Dedifferentiated amniotic fluid mesenchymal stem cell (primary cell): ENCODE results near the gene ACTL7B.
"Not testable (repeated sequence)": the region's sequence is repeated elsewhere in the genome, so short reads cannot be mapped to it uniquely, and the experiment has no call there.

Experiments
- DNase-seq: peaks from one replicate; pipeline ENCODE4 v3.0.0-alpha.2; 2016; ENCODE audit errors: extremely low spot score

ACTL7B gene

DNA sequence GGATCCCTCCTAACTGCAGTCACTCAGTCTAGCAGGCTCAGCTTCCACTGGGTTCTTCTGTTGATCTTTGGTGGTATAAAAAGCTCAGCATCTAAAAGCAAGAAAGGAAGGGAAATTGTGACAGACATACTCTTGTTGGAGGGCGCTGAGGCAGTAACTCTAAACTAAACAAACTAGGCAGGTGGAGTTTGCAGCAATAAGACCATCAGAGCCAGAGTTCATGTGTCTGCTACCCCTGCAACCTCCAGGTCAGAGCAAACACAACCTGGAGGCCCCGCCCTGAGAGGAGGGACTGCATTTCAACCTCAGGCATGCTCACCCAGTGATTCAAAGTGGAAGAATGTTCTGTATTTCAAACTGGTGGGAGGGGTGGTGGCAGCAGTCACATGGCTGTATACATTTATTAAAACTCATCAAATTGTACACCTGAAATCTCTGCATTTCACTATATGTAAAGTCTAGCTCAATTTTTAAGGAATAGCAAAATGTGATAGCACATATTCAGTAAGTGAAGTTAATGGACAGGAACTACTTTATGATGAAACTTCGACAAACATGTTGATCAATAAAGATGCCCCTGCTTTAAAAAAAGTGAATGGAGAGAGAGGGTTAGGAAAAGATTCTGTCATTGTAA lies 13.4 kb upstream of the ACTL7B start:
- DNase-seq: no peak

DNA sequence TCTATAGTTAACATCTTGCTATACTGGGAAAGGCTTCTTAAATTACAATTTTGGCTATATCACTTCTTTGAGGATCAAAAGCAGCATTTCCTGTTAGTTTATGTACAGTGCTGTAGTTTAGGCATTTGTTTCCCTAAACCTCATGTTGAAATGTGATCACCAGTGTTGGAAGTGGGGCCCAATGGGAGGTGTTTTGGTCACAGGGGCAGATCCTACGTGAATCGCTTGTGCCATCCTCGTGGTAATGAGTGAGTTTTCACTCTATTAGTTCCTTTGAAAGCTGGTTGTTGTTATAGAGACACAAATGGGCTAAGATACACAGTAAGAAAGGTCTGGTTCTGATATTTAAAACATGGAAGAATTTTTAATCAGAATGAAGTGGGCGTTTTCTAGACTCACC lies 12.0 kb upstream of the ACTL7B start:
- DNase-seq: no peak

DNA sequence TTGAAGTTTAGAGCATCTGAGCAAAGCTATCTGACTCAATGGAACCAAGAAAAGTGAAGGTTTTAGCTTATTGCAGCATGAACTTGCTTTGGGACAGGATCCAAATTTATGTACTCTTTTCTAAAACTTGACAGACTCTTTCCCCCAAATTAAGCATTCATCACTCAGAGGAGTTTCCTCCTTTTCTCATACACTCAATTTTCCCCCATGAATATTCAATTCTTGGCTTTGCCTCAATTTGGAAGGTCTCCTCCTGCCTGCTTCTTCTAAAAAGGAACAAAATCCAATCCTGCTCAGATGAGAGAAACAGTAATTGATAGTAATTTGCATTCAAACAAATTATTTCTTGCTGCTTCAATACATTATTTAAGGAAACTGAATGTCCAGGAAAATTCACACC lies 11.3 kb upstream of the ACTL7B start:
- DNase-seq: no peak

DNA sequence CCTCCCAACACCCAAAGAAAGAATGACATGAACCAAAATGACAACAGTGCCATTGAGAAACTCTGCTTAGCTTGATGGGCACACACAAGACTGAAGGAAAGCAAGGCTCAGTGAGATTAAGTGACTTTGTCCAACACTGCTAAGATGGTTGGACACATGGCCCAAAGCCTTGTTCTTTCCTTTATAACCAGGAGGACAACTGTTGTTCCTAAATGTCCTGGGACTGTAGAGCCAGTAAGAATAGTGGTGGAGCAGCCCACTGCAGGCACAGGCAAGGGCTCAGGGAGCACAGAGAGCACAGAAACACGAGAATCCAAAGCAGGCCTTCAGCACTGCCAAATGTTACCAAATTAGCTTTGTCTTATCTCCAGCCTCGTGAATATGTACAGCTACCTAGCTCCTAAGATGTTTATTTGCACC lies 10.2 kb upstream of the ACTL7B start:
- no peak for DNase-seq

DNA sequence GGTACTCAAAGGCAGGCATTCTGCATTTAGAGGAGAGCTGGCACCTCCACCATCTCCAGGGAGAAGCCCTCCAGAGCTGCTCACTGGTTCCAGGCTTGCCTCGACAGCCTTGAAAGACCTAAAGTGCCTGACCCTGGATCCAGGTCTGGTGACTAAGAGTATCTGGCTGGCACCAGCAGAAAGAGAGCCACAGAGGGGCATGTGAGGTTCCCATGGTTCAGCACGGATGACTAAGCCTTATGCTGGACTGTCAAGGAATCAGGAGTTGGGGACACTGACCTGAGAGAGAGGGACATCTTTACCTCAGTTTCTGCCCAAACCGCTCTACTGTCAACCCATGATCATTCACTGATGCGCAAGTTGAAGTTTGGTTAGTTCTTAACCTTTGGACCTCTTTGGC lies 9.3 kb upstream of the ACTL7B start:
- no peak for DNase-seq

DNA sequence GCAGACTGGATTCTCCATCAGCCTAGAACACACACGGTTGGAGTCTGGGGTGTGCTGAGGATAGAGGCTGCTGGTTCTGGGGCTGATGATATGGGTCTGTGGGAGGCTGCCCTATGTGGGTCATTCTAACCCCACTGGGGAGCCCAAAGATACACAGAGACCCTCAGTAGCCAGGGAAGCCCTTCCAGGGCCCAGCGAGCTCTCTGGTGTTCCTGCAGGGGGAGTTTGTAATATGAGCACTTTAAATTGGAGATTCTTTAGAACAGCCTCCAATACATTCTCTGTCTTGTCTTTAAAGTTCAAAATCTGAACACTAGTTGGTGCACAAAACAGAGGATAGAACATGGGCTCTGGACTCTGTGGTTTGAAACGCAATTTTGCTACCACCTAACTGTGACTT lies 8.7 kb upstream of the ACTL7B start:
- no peak for DNase-seq

DNA sequence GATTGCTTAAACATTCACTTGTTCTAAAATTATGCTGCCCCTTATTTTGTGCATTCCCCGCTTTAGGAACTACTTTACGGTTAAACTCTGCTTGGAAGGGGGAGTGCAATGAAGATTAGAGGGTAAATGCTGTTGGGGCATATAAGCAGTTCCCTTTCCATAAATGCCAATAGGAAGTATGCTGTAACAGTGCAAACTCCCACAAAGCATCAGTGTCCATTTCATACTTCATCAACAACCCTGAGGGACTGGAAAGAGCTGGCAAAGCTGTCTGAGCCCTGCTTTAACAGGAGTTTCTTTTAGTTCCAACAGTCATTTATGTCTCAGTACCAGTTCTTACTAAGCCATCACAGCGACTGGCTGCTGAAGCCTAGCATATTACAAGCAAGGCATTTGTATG lies 8.1 kb upstream of the ACTL7B start:
- DNase-seq: no peak

DNA sequence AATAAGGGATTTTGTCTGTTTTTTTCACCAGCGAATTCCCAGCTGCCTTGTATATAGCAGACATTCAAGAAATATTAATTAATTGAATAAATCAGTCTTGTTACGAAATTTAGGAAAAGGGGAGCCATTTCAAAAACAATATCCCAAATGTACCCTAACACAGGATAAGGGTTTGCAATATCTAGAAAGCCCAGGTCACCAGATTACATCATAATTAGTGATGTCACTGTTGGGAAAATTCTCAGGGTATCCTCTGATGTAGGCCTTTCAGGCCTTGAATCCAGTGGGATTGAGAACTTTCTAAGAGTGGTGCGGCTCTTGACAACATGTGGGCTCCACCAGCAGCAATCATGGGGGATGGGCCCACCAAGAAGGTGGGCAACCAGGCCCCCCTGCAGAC lies 6.2 kb upstream of the ACTL7B start, which contains the start of gene ACTL7A:
Gene ACTL7A, plus strand, starts transcription at position 270 of the 400 bp plus-strand sequence. Its CDS starts 57 bp downstream, at position 327.
- DNase-seq: no peak

DNA sequence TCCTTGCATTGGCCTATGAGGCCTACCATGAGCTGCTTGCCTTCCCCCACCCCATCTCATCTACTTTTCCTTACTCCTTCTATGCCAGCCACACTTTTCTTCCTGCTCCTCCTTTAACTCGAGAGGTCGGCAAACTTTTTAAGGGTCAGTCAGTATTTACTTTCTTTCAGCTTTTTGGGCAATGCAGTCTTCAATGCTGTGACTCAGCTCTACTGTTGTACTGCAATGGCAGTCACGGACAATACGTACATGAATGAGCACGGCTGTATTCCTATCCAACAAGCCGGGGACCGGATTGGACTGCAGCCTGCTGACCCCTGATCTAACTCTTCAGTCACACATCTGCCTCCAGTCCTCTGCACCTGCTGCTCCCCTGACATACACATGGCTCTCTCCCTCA lies 5.7 kb upstream of the ACTL7B start:
- no peak for DNase-seq

DNA sequence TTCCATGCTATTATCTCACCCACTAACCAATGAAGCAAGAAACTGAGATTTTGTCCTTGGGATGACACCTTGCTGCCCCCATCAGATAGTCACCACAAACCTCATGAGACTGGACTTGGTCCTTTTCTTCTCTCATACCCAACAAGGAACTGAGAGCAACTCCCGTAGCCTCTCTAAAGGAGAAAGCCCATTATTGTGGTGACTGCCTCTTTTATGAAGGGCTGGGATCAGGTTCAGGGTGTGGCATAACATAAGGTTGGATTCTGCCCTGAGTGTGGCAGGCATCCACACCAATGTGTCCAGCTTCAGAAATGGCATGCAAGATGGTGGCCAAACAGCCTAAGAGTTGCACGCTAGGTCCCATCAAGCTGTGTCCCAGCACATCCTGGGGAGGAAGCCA lies 5.0 kb upstream of the ACTL7B start:
- DNase-seq: no peak

DNA sequence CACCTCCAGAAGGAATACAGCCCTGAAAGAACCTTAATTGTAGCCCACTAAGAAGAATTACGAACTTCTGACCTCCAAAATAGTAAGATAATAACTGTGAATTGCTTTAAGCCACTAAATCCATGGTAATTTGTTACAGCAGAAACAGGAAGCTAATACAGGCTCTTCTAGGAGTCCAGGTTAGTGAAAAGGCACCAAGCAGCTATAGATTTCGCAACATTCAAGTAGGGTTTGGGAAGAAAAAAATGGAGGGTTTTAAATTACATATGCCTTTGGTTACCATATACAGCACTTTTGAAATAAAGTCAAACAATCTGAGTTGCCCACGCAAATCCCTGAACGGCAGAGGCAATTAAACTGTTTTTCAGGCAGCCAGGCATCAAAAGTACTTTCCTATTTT lies 4.6 kb upstream of the ACTL7B start:
- no peak for DNase-seq

DNA sequence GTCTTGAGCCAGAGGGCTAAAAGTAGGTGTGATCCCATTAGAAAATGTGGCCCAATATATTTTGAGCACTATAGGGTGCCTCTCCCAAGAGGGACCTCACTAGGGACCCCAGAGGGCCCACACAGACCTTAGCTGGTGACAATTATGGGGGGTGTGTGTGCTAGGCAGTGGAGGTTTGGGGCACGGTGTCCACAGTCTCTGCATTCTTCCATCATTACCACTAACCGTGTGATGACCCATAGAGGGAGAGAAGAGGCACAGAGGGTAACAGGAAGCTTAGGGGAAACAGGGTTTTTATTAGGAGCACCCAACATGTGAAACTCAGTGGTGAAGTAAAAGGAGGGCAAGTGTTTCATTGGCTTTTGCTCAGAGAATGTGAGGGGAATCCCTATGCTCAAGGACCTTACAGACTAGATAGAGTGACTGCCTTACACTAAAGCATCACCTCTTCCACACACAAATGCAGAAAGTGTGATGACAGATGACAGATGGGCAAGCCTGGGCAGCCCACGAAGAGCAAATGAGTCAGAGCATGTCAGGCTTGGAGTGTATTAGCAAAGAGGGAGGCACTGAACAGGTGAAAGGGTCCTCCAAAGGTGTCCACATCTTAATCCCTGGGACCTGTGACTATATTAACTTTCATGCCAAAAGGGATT lies 3.8 kb upstream of the ACTL7B start:
- DNase-seq: no peak

DNA sequence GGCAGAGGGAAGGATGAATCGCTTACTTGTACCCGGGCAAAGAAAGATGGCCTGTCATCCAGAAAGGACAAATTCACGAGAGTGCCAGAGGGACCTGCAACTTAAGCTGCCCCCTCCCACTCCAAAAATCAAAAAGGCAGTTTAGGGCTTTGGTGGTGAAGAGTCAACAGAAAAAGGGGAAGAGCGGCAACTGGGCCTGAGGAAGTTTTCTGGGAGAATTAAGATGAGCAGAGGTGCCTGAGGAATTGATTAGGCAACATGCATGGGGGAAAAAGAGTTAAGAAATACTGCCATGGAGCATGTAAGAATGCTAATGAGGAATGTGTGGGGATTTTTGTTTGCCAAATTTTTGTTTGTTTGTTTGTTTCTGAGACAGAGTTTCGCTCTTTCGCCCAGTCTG lies 1.8 kb upstream of the ACTL7B start:
- DNase-seq: no peak

DNA sequence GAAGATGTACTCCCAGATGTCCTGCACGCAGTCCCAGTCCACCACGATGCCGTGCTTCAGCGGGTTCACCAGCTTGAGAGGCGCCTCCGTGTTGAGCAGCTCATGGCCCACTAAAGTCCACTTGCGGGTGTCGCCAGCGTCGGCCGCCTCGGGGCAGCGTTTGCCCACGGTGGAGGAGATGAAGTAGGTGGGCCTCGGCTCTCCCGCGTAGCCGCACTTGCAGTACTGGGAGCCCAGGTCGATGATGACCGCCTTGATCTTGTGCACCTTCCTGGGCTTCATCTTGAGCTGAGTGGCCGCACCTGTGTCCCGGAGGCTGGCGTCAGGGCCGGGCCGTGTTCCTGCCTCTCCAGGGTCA lies 278 bp downstream of the ACTL7B start:
- DNase-seq: no peak

DNA sequence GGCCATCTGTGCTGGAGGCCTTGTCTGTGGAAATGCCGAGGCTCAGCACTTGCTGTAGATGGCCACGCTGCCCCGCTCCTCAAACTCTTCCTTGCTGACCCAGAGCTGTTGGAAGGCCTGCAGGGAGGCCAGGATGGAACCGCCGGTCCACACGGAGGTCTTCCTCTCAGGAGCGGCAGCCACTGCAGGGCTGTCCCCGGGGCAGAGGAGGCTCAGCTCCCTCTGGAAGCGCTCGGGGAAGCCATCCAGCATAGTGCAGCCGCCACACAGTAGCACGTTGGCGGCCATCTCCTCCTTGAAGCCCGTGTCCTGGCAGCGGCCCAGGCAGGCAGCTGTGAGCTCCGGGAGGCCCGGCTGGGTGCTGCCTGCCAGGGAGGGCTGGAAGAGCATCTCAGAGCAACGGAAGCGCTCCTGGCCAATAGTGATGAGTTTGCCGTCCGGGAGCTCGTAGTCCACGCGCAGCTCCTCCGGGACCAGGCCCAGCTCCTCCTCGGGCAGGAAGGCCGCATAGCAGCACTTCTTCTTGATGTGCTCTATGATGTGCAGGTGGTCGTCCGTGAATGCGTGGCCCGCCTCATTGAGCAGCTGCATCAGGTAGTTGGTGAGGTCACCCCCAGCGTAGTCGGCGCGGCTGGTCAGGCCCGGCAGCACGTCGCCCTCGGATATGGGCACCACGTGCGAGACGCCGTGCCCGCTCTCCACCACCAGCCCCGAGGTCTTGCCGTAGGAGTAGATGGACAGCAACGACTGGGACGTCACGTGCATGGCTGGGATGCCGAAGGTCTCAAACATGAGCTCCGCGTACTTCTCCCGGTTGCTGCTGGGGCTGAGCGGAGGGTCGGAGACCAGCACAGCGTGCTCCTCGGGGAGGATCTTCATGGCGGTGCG lies 901 bp downstream of the ACTL7B start:
- DNase-seq: no peak

DNA sequence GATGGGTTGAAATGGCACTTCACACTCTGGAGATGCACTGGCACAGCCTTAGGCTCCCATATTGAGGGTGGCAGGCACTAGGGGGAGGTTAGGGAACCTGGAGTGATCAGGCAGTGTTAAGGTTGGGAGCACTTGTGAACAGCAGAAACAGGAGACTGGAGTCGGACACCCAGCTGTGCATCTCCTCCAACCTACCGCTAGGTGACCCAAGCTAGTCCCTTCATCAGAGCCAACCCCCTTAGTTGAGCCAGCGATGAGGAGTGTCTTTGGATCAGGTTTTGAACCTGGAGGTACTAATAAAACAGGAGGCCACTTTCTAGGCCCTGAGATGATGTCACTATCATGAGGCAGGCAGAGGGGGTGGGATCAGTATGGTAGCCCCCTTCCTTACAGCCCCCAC lies 1.7 kb downstream of the ACTL7B start:
- no peak for DNase-seq

DNA sequence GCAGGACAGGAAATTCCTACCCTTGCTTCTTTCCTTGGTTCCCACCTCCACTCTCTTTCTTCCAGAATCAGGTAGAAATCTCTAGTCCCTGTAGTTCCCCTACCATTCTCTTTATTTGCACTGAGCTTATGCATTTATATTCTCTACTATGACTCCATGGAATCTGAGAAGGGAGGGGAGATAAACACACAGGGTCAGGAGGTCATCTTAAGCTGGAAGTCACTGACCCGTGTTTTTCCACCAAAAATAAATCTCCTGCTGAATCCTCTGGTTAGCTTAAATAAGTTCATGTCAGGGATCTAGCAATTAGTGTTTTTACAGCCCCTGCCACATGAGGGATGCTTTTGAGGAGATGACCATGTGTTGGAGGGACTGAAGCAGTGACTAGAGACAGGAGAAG lies 3.7 kb downstream of the ACTL7B start:
- DNase-seq: no peak

DNA sequence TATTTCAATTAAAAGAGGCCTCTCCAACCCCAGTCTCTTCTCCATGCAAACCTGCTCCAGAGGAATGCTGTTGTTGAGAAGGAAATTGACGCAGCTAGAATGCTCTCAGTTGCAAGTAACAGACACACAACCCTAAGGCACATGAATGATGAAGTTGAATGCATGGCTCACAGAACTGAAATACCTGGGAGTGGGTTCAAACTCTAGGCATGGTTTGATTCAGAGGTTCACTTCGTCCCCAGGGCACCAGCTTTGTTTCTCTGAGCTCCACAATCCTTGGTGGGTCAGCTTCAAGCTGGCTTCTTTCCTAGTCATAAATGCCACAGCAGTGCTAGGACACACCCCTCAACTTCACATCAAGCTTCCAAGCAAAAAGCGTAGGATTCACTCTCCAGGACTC lies 4.6 kb downstream of the ACTL7B start:
- no peak for DNase-seq

DNA sequence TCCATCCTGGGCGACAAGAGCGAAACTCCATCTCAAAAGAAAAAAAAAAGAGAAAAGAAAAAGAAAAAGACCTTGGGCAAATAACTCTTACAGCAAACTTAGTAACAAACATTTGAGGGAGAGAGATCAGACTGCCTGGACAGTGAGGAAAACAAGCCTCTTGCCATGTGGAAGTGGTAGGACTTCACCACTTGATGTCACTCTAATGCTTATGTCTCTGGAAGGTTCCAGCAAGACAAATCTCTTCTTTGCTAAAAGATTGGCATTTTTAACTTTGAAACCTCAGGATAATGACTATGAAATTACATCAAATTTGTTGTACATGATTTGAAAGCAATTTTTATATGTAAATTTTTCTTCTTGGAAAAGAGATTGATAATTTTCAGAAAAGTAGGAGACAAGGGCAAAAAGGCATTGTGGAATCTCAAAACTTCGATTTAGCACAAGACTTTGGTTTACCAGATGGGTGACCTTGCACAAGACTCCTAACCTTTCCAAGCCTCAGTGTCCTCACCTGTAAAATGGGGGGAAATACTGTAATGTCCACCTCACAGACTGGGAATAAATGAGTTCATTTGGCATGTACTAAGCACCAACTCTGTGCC lies 5.4 kb downstream of the ACTL7B start:
- DNase-seq: peak; percentile 25

DNA sequence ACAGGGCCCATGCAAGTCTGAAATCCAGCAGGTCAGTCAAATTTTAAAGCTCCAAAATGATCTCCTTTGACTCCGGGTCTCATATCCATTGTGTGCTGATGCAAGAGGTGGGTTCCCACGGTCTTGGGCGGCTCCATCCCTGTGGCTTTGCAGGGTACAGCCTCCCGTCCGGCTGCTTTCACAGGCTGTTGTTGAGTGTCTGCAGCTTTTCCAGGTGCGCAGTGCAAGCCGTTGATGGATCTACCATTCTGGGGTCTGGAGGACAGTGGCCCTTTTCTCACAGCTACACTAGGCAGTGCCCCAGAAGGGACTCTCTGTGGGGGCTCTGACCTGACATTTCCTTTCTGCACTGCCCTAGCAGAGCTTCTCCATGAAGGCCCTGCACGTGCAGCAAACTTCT lies 7.5 kb downstream of the ACTL7B start:
- not testable (repeated sequence) for DNase-seq

DNA sequence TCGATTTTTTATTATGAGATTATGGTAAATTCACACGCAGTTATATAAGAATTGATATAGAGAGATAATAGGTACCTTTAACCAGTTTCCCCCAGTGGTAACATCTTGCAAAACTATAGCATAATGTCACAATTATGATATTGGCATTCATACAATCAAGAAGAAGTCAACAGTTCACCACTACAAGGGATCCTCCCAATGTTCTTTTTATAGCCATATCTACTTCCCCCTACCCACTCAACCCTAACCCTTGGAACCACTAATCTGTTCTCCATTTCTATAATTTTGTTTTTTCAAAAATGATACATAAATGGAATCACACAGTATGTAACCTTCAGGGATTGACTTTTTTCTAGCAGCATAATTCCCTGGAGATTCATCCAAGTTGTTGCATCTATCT lies 9.8 kb downstream of the ACTL7B start:
- no peak for DNase-seq

DNA sequence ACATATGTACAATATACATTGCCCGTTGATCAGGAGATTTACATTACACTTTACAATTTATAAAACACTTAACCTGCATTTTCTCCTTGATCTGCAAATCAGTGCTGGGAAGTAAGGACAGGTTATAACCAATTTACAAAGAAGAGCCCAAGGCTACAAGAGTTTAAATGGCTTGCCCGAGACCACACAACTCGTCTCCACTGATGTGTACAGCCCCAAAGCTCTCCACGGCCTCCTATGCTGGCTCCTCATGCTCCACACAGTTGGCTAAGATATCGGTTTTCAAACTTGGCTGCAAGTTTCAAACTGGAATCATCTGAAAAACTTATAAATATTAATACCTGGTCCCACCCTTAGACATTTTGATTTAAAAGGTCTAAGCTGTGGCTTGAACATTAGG lies 10.3 kb downstream of the ACTL7B start:
- no peak for DNase-seq

DNA sequence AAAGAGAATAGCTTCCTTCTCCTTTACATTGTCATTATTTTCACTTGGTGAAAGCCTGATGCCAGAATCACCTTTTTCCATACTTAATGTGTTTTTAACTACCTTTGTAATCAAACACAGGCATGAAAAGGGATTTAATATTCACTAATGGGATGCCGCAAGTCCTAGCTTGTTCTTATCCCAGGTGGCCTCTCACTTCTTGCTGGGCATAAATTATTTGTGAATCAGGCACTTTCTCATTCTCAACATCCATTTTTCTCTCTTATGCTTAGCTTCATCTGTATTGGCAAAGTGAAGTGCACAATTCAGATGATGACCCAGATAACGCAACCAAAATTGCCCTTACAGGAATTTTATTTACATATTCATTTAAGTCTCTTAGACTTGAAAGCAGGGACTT lies 10.9 kb downstream of the ACTL7B start:
- DNase-seq: no peak
